NCI-H460 (cell line): ENCODE measurements around the gene ADRM1. TPM values are rescaled to one million over a fixed set of nuclear protein-coding genes. Genes with fewer than 3 reads are reported as not detected.

Experiments used
- DNase-seq: peaks from one replicate; pipeline ENCODE4 v3.0.0-alpha.2; 2016; ENCODE audit warnings: low read depth; ENCODE audit errors: extremely low read depth
- total RNA-seq: library from RNA; depleted of rRNA; stranded (reverse); fragments of >200 nt; shearing (Covaris generic); gene quantifications from 2 replicates; pipeline ENCODE4 v1.2.3, GENCODE V29; 2014

Gene ADRM1
- total RNA-seq, 1 experiment from 2014 or later: 142 TPM

- no peak for DNase-seq
Measured at GRCh38 chr20:62322492-62323041, 19.8 kb downstream of the ADRM1 start.

GRCh38 chr20:62323146-62323979 is 20.6 kb downstream of the ADRM1 start:
- no peak for DNase-seq

GRCh38 chr20:62323980-62324906 is 21.4 kb downstream of the ADRM1 start:
- DNase-seq: no peak

GRCh38 chr20:62325172-62325905 is 22.5 kb downstream of the ADRM1 start:
- no peak for DNase-seq

- DNase-seq: no peak
Measured at GRCh38 chr20:62326559-62326958, 23.8 kb downstream of the ADRM1 start.

- no peak for DNase-seq
Measured at GRCh38 chr20:62326959-62327725, 24.3 kb downstream of the ADRM1 start.

- no peak for DNase-seq
Measured at GRCh38 chr20:62327726-62328495, 25.1 kb downstream of the ADRM1 start.

- DNase-seq: no peak
Measured at GRCh38 chr20:62328684-62329388, 26.0 kb downstream of the ADRM1 start.

- no peak for DNase-seq
Measured at GRCh38 chr20:62329389-62330377, 26.9 kb downstream of the ADRM1 start.

GRCh38 chr20:62330576-62331317 is 27.9 kb downstream of the ADRM1 start:
- DNase-seq: no peak

GRCh38 chr20:62331347-62331746 is 28.6 kb downstream of the ADRM1 start:
- no peak for DNase-seq

GRCh38 chr20:62332421-62332820 is 29.6 kb downstream of the ADRM1 start:
- DNase-seq: no peak

GRCh38 chr20:62332989-62333819 is 30.4 kb downstream of the ADRM1 start:
- DNase-seq: no peak

GRCh38 chr20:62333820-62334595 is 31.2 kb downstream of the ADRM1 start:
- DNase-seq: no peak

- no peak for DNase-seq
Measured at GRCh38 chr20:62334881-62335280, 32.1 kb downstream of the ADRM1 start.
